SK-N-SH (cell line): Measurements from ENCODE around the gene MET. TPM values are rescaled to one million over a fixed set of nuclear protein-coding genes. Genes with fewer than 3 reads are reported as not detected.

Experiments
- CTCF ChIA-PET: fragments of 300-600, 350-600 bp; formaldehyde crosslinking; extraction: SDS; loops from one replicate; lab custom pipeline; 2021; lab: Yijun Ruan, JAX
- POLR2A ChIA-PET: fragments of 350-600 bp; sonication (Branson Sonifier 250); formaldehyde crosslinking; extraction: SDS; loops from one replicate; lab custom pipeline; 2020; ENCODE audit warnings: antibody characterized with exemption, inconsistent platforms; lab: Yijun Ruan, JAX
- DNase-seq: peaks from one replicate; pipeline ENCODE4 v3.0.0; 2012
- H2AFZ ChIP-seq: fragments of 200-600 bp; sonication (generic); 2 replicates; pipeline ENCODE4 v1.8.1; 2016; ENCODE audit warnings: antibody characterized with exemption, mild to moderate bottlenecking, low read depth
- H3F3A ChIP-seq: fragments of 200-600 bp; sonication (generic); replicated peaks from 2 replicates; pipeline ENCODE3; 2016; ENCODE audit warnings: antibody characterized with exemption, mild to moderate bottlenecking; ENCODE audit not compliant: insufficient read depth
- H3K27ac ChIP-seq, 2 experiments: fragments of 200-500 bp in 1 of 2; fragments of 200-600 bp in 1 of 2; sonication (Bioruptor generic) in 1 of 2; sonication (generic), shearing (Covaris generic) in 1 of 2; 2 replicates each; pipeline versions ENCODE4 v1.5.1 to v1.6.1; 2014 to 2016; ENCODE audit warnings: low read depth in 2 of 2, inconsistent platforms in 1 of 2, low read length in 1 of 2, mild to moderate bottlenecking in 1 of 2, mixed read lengths in 1 of 2
- H3K27me3 ChIP-seq: fragments of 200-600 bp; sonication (generic), shearing (Covaris generic); 2 replicates; pipeline ENCODE4 v1.6.1; 2016; ENCODE audit warnings: mixed run types; ENCODE audit not compliant: insufficient read depth
- H3K36me3 ChIP-seq, 2 experiments: fragments of 200-500 bp in 1 of 2; fragments of 200-600 bp in 1 of 2; sonication (Bioruptor generic) in 1 of 2; sonication (generic) in 1 of 2; replicated peaks in 1 of 2; 2 replicates each; pipeline versions ENCODE3 to v1.5.1; 2014 to 2016; ENCODE audit warnings: low read length in 1 of 2, mild to moderate bottlenecking in 1 of 2; ENCODE audit not compliant: insufficient read depth in 2 of 2, control insufficient read depth in 1 of 2
- H3K4me1 ChIP-seq, 2 experiments: fragments of 200-500 bp in 1 of 2; fragments of 200-600 bp in 1 of 2; sonication (Bioruptor generic) in 1 of 2; sonication (generic), shearing (Covaris generic) in 1 of 2; 2 replicates each; pipeline versions ENCODE4 v1.5.1 to v1.6.1; 2014 to 2016; ENCODE audit warnings: low read depth in 1 of 2, low read length in 1 of 2, mixed run types in 1 of 2; ENCODE audit not compliant: insufficient read depth in 2 of 2, control insufficient read depth in 1 of 2
- H3K4me2 ChIP-seq: fragments of 200-600 bp; sonication (generic), shearing (Covaris generic); 2 replicates; pipeline ENCODE4 v1.6.1; 2017; ENCODE audit warnings: mixed run types
- H3K4me3 ChIP-seq, 2 experiments: fragments of 200-500 bp in 1 of 2; fragments of 200-600 bp in 1 of 2; sonication (Bioruptor generic) in 1 of 2; sonication (generic), shearing (Covaris generic) in 1 of 2; 2 replicates each; pipeline versions ENCODE4 v1.5.1 to v1.8.1; 2014 to 2016; ENCODE audit warnings: low read depth in 2 of 2, inconsistent platforms in 1 of 2, low read length in 1 of 2, mild to moderate bottlenecking in 1 of 2, mixed read lengths in 1 of 2, moderate library complexity in 1 of 2
- H3K79me2 ChIP-seq: fragments of 200-600 bp; sonication (generic); 2 replicates; pipeline ENCODE4 v1.8.1; 2017; ENCODE audit warnings: mild to moderate bottlenecking; ENCODE audit not compliant: insufficient read depth
- H3K9ac ChIP-seq: fragments of 200-600 bp; sonication (generic); 2 replicates; pipeline ENCODE4 v1.6.1; 2017; ENCODE audit warnings: mixed run types
- H3K9me2 ChIP-seq: fragments of 200-600 bp; sonication (generic); 2 replicates; pipeline ENCODE4 v1.6.1; 2017; ENCODE audit warnings: mixed run types
- H3K9me3 ChIP-seq: fragments of 200-600 bp; sonication (generic); 2 replicates; pipeline ENCODE4 v1.6.1; 2017; ENCODE audit warnings: mixed run types, mild to moderate bottlenecking, moderate library complexity
- H4K20me1 ChIP-seq: fragments of 200-600 bp; sonication (generic); 2 replicates; pipeline ENCODE4 v1.6.1; 2017; ENCODE audit warnings: mild to moderate bottlenecking, mixed run types; ENCODE audit not compliant: insufficient read depth
- EP300 ChIP-seq, 2 experiments: IDR thresholded peaks; 2 replicates each; pipeline versions ENCODE4 v1.4.0 to v1.6.1; 2012; ENCODE audit warnings: borderline replicate concordance in 1 of 2, low read depth in 1 of 2, low read length in 1 of 2
- FOSL2 ChIP-seq: IDR thresholded peaks from 2 replicates; pipeline ENCODE4 v1.4.0; 2012; ENCODE audit warnings: low read depth, mild to moderate bottlenecking, moderate library complexity, borderline replicate concordance
- FOXJ3 ChIP-seq: sonication (generic); formaldehyde crosslinking; IDR thresholded peaks from 2 replicates; pipeline ENCODE4 v1.5.1; 2020; ENCODE audit warnings: mild to moderate bottlenecking, missing genetic modification reagents
- FOXM1 ChIP-seq: IDR thresholded peaks from 2 replicates; pipeline ENCODE4 v1.4.0; 2012; ENCODE audit warnings: low read depth, mild to moderate bottlenecking
- GATA2 ChIP-seq: sonication (generic); formaldehyde crosslinking; IDR thresholded peaks from 2 replicates; pipeline ENCODE4 v1.5.0; 2020; ENCODE audit warnings: mild to moderate bottlenecking, missing genetic modification reagents
- JUND ChIP-seq: IDR thresholded peaks from 2 replicates; pipeline ENCODE4 v1.4.0; 2012
- MEF2A ChIP-seq: IDR thresholded peaks from 2 replicates; pipeline ENCODE4 v1.4.0; 2012; ENCODE audit warnings: low read depth, borderline replicate concordance
- NFIC ChIP-seq: IDR thresholded peaks from 2 replicates; pipeline ENCODE4 v1.4.0; 2012; ENCODE audit warnings: borderline replicate concordance
- NRF1 ChIP-seq: IDR thresholded peaks from 2 replicates; pipeline ENCODE4 v1.6.1; 2012; ENCODE audit warnings: low read depth, mild to moderate bottlenecking, low read length
- POLR2AphosphoS5 ChIP-seq: IDR thresholded peaks from 2 replicates; pipeline ENCODE4 v1.6.1; 2012; ENCODE audit warnings: low read depth, low read length
- TAF1 ChIP-seq: IDR thresholded peaks from 2 replicates; pipeline ENCODE4 v1.6.1; 2012; ENCODE audit warnings: low read depth, mild to moderate bottlenecking, low read length, moderate library complexity, borderline replicate concordance
- WGBS: methylation state at CpG from one replicate; pipeline ENCODE4 v1.1.6; 2017; ENCODE audit warnings: low lambda C conversion rate; 5-methylcytosine and 5-hydroxymethylcytosine counted together
- polyA plus RNA-seq, 3 experiments: library from polyadenylated mRNA; depleted of rRNA; stranded (reverse); fragments of >200 nt; gene quantifications; 2 replicates each; pipeline ENCODE4 v1.2.3, GENCODE V29; 2012
- TF ChIP-seq, protein P1 (sequence below): fragments of 150-350 bp; IDR thresholded peaks from 2 replicates; pipeline ENCODE4 v1.6.1; 2017; ENCODE audit warnings: antibody characterized with exemption, low read length, low read depth, borderline replicate concordance
- TF ChIP-seq, protein P2 (sequence below): fragments of 200-600 bp; sonication (generic); IDR thresholded peaks from 2 replicates; pipeline ENCODE4 v1.6.1; 2017; ENCODE audit warnings: antibody characterized with exemption, mild to moderate bottlenecking, moderate library complexity
- TF ChIP-seq, protein P3 (sequence below): IDR thresholded peaks from 2 replicates; pipeline ENCODE4 v1.4.0; 2012; ENCODE audit warnings: low read depth, borderline replicate concordance
- TF ChIP-seq, protein P4 (sequence below): fragments of 150-350 bp; IDR thresholded peaks from 2 replicates; pipeline ENCODE4 v1.6.1; 2016; ENCODE audit warnings: mild to moderate bottlenecking, low read depth, low read length
- TF ChIP-seq, protein P5 (sequence below): IDR thresholded peaks from 2 replicates; pipeline ENCODE4 v1.6.1; 2012; ENCODE audit warnings: mild to moderate bottlenecking, low read depth, low read length, moderate library complexity
- TF ChIP-seq, protein P6 (sequence below): IDR thresholded peaks from 2 replicates; pipeline ENCODE4; 2012

Gene MET
- polyA plus RNA-seq, 1 of the 3 experiments (the other 2 are of a cell fraction), result 38.7 TPM

DNA sequence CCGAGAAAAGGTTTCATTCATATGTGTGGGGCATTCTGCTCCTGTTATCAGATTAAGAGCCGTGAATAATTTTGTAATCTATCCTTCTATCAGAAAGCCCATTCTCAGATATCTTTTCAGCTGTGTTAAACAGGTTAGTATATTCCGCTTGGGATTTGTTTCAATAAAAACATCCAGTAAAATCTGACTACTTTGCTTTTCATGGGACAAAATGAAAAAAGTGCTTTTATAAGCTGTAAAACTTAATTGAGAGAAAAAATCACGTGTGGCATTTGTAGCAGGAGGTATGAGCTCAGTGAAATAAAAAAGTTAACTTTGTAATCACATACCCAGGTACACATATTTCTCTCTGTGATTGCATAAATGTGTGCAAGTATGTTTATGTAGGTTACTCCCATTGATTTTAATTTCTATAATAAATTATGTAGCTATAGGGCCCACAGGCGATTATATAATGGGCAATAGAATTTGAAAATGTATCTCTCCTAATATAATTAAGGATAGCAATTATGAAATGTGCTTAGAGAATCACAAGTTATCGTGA is 3.9 kb downstream of the MET start:
- Histone ChIP-seq H3K36me3 (no peaks in the 10 kb centered on the region), H3K27ac (no peak overlapping the region; a peak in 1 of 4 replicates), H3F3A (peaks cover 9% of the 10 kb centered on the region), H3K4me3 (no peak overlapping the region; a peak in 1 of 4 replicates), H3K4me2 (no peak overlapping the region), H3K4me1 (peaks cover 0 to 5% of the 10 kb centered on the region in 2 experiments; a peak in 2 of 4 replicates), H3K9ac (no peak overlapping the region), H3K79me2 (peaks cover 85% of the 10 kb centered on the region), H3K9me3 (no peaks in the 10 kb centered on the region), H3K9me2 (no peaks in the 10 kb centered on the region), H2AFZ (no peak overlapping the region), H4K20me1 (no peaks in the 10 kb centered on the region), H3K27me3 (peaks cover 10% of the 10 kb centered on the region; the same call in 1 of the 2 replicates)
- 21% methylated on average over 6 of the region's 6 CpGs for WGBS
- ChIA-PET CTCF (interaction anchor here (1.3 kb wide), 1 partner anchor 13 kb away, joined by 3 read pairs; no protein-coding TSS in a partner anchor), POLR2A (no interaction called here)
- TF ChIP-seq FOSL2, result no peak
- TF ChIP-seq EP300 (IDR thresholded peaks at IDR 0.05; ENCODE audit: borderline replicate concordance in 1 of 2, low read depth in 1 of 2, low read length in 1 of 2), result no peak
- no peak for TF ChIP-seq JUND
- TF ChIP-seq, protein P1, sequence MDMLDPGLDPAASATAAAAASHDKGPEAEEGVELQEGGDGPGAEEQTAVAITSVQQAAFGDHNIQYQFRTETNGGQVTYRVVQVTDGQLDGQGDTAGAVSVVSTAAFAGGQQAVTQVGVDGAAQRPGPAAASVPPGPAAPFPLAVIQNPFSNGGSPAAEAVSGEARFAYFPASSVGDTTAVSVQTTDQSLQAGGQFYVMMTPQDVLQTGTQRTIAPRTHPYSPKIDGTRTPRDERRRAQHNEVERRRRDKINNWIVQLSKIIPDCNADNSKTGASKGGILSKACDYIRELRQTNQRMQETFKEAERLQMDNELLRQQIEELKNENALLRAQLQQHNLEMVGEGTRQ, result no peak
- TF ChIP-seq FOXJ3 (CRISPR knock-in tag), result no peak
- TF ChIP-seq GATA2 (CRISPR knock-in tag), result no peak
- no peak for TF ChIP-seq POLR2AphosphoS5
- no peak for TF ChIP-seq MEF2A
- TF ChIP-seq, protein P2, sequence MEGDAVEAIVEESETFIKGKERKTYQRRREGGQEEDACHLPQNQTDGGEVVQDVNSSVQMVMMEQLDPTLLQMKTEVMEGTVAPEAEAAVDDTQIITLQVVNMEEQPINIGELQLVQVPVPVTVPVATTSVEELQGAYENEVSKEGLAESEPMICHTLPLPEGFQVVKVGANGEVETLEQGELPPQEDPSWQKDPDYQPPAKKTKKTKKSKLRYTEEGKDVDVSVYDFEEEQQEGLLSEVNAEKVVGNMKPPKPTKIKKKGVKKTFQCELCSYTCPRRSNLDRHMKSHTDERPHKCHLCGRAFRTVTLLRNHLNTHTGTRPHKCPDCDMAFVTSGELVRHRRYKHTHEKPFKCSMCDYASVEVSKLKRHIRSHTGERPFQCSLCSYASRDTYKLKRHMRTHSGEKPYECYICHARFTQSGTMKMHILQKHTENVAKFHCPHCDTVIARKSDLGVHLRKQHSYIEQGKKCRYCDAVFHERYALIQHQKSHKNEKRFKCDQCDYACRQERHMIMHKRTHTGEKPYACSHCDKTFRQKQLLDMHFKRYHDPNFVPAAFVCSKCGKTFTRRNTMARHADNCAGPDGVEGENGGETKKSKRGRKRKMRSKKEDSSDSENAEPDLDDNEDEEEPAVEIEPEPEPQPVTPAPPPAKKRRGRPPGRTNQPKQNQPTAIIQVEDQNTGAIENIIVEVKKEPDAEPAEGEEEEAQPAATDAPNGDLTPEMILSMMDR, result no peak
- no peak for TF ChIP-seq TAF1
- TF ChIP-seq NRF1, result no peak
- TF ChIP-seq, protein P3, sequence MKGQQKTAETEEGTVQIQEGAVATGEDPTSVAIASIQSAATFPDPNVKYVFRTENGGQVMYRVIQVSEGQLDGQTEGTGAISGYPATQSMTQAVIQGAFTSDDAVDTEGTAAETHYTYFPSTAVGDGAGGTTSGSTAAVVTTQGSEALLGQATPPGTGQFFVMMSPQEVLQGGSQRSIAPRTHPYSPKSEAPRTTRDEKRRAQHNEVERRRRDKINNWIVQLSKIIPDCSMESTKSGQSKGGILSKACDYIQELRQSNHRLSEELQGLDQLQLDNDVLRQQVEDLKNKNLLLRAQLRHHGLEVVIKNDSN, result no peak
- no peak for TF ChIP-seq NFIC
- TF ChIP-seq, protein P4, sequence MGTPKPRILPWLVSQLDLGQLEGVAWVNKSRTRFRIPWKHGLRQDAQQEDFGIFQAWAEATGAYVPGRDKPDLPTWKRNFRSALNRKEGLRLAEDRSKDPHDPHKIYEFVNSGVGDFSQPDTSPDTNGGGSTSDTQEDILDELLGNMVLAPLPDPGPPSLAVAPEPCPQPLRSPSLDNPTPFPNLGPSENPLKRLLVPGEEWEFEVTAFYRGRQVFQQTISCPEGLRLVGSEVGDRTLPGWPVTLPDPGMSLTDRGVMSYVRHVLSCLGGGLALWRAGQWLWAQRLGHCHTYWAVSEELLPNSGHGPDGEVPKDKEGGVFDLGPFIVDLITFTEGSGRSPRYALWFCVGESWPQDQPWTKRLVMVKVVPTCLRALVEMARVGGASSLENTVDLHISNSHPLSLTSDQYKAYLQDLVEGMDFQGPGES, result no peak
- TF ChIP-seq, protein P5, sequence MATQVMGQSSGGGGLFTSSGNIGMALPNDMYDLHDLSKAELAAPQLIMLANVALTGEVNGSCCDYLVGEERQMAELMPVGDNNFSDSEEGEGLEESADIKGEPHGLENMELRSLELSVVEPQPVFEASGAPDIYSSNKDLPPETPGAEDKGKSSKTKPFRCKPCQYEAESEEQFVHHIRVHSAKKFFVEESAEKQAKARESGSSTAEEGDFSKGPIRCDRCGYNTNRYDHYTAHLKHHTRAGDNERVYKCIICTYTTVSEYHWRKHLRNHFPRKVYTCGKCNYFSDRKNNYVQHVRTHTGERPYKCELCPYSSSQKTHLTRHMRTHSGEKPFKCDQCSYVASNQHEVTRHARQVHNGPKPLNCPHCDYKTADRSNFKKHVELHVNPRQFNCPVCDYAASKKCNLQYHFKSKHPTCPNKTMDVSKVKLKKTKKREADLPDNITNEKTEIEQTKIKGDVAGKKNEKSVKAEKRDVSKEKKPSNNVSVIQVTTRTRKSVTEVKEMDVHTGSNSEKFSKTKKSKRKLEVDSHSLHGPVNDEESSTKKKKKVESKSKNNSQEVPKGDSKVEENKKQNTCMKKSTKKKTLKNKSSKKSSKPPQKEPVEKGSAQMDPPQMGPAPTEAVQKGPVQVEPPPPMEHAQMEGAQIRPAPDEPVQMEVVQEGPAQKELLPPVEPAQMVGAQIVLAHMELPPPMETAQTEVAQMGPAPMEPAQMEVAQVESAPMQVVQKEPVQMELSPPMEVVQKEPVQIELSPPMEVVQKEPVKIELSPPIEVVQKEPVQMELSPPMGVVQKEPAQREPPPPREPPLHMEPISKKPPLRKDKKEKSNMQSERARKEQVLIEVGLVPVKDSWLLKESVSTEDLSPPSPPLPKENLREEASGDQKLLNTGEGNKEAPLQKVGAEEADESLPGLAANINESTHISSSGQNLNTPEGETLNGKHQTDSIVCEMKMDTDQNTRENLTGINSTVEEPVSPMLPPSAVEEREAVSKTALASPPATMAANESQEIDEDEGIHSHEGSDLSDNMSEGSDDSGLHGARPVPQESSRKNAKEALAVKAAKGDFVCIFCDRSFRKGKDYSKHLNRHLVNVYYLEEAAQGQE, result no peak
- TF ChIP-seq FOXM1, result no peak
- TF ChIP-seq, protein P6, sequence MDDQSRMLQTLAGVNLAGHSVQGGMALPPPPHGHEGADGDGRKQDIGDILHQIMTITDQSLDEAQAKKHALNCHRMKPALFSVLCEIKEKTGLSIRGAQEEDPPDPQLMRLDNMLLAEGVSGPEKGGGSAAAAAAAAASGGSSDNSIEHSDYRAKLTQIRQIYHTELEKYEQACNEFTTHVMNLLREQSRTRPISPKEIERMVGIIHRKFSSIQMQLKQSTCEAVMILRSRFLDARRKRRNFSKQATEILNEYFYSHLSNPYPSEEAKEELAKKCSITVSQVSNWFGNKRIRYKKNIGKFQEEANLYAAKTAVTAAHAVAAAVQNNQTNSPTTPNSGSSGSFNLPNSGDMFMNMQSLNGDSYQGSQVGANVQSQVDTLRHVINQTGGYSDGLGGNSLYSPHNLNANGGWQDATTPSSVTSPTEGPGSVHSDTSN, result no peak
- no peak for DNase-seq
